ENCODE measurements around the gene ANKRD62.

ANKRD62 gene

DNA sequence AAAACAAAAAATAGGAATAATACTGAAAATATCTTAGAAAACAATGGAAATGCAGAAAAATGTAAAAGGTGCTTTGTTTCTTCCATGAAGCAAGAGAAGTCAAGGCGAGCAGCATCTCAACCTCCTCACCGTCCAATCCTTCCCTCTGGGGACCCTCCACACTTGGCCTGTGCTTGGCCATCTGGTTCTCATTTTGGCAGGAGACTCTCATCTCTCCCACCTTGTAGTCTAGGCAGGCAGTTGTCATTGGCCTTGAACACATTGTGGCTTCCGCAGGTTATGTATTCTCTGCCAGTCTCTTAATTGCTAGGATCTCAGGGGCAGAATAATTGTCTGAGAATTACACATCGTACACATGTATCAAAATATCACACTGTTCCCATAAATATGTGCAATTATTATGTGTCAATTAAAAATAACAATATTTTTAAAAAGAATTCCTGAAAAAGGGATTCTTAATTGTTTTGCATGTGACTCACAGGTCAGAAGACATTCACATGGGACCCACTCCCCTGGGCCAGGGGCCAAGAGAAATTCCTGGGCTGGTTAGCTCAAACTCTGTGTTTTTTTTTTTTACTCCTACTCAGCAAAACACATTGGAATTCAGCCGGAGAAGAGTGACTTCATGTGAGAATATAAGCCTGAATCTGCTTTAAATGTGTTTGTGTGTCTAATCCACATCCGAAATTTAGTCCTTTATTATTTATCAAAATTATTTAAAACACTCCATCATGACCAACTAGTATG, 14.0 kb upstream of the ANKRD62 start:
- H3K27ac ChIP-seq, result no peak overlapping the region
- H3K27me3 ChIP-seq (ENCODE audit: control insufficient read depth, insufficient read depth, low read length), result no peaks in the 10 kb centered on the region
- TF ChIP-seq, protein P1, sequence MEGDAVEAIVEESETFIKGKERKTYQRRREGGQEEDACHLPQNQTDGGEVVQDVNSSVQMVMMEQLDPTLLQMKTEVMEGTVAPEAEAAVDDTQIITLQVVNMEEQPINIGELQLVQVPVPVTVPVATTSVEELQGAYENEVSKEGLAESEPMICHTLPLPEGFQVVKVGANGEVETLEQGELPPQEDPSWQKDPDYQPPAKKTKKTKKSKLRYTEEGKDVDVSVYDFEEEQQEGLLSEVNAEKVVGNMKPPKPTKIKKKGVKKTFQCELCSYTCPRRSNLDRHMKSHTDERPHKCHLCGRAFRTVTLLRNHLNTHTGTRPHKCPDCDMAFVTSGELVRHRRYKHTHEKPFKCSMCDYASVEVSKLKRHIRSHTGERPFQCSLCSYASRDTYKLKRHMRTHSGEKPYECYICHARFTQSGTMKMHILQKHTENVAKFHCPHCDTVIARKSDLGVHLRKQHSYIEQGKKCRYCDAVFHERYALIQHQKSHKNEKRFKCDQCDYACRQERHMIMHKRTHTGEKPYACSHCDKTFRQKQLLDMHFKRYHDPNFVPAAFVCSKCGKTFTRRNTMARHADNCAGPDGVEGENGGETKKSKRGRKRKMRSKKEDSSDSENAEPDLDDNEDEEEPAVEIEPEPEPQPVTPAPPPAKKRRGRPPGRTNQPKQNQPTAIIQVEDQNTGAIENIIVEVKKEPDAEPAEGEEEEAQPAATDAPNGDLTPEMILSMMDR (IDR thresholded peaks at IDR 0.05), result no peak
- no peak overlapping the region for H3K9ac ChIP-seq
- no peak overlapping the region for H3K4me2 ChIP-seq (ENCODE audit: low read length)
- H3K36me3 ChIP-seq (ENCODE audit: control insufficient read depth, insufficient read depth, low read length), result no peaks in the 10 kb centered on the region
- H3K79me2 ChIP-seq, result no peaks in the 10 kb centered on the region
- no peaks in the 10 kb centered on the region for H3K4me1 ChIP-seq
- H3K4me3 ChIP-seq (ENCODE audit: low read depth, low read length), result no peak overlapping the region
- H2AFZ ChIP-seq, result no peak overlapping the region
- H3K9me3 ChIP-seq (ENCODE audit: control insufficient read depth, low read length), result no peaks in the 10 kb centered on the region

DNA sequence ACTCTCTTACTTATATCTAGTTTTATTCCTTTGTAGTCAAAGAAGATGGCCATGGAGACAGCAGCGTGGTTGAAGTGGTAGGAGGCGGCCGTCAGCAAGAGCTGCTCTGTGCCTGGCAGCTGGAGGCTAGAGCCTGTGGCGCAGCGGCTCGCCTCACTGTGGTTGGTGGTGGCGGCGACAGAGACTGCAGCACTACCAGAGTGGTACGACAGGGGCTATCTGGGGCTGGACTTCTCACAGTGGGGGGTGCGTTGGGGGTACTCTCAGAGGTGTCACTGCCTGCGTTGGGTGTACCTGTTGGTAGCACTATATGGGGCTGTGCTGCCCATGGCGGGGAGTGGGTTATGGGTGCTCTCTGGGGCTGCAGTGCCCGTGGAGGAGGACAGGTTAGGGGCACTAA, 8.5 kb upstream of the ANKRD62 start:
- Histone ChIP-seq H2AFZ (no peak overlapping the region), H3K4me2 (ENCODE audit: low read length) (no peak overlapping the region), H3K4me1 (no peaks in the 10 kb centered on the region), H3K79me2 (no peaks in the 10 kb centered on the region), H3K27me3 (ENCODE audit: control insufficient read depth, insufficient read depth, low read length) (no peaks in the 10 kb centered on the region), H3K4me3 (ENCODE audit: low read depth, low read length) (no peak overlapping the region), H3K36me3 (ENCODE audit: control insufficient read depth, insufficient read depth, low read length) (no peaks in the 10 kb centered on the region), H3K27ac (no peak overlapping the region), H3K9ac (no peak overlapping the region), H3K9me3 (ENCODE audit: control insufficient read depth, low read length) (no peaks in the 10 kb centered on the region)
- TF ChIP-seq, protein P1 (IDR thresholded peaks at IDR 0.05), result no peak

DNA sequence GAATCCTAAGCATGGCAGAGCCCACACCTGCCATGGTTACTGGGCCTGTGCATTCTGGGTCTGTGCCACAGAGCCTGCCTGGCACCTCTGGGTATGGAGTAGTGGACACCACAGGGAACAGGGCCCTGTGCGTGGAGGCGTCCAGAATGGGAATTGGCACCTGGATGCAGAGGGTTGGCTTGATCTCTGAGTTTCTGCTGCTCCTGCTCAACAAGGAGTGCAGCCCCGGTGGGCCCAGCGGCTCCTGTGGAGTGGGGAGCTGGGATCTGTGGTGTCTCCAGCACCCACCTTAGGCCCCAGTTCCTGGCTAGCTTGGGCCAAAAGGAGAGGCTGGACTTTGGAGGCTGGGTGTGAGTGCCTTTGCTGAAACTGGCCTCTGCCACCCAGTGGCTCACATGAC, 7.9 kb upstream of the ANKRD62 start:
- Histone ChIP-seq H3K4me1 (no peaks in the 10 kb centered on the region), H3K9ac (no peak overlapping the region), H3K79me2 (no peaks in the 10 kb centered on the region), H3K4me2 (ENCODE audit: low read length) (no peak overlapping the region), H2AFZ (no peak overlapping the region), H3K27me3 (ENCODE audit: control insufficient read depth, insufficient read depth, low read length) (no peaks in the 10 kb centered on the region), H3K4me3 (ENCODE audit: low read depth, low read length) (no peak overlapping the region), H3K27ac (no peak overlapping the region), H3K9me3 (ENCODE audit: control insufficient read depth, low read length) (no peaks in the 10 kb centered on the region), H3K36me3 (ENCODE audit: control insufficient read depth, insufficient read depth, low read length) (no peaks in the 10 kb centered on the region)
- TF ChIP-seq, protein P1 (IDR thresholded peaks at IDR 0.05), result no peak

DNA sequence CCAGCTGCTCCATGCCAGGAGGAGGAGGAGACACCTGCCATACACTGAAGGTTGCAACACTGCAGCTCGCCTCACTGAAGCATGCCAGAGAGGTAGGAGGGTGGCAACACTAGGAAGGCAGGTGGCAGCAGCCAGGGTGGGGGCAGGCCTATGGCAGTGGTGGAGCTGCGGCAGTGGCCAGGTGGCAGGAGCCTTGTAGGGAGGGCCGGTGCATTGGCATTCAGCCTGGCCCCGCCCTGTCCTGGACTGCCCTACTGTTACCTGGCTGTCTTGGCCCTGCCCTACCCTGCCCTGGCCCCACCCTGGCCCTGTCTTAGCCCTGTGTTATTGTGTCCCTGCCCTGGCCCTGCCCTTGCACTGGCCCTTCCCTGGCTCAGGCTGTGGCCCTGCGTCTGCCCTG, 7.4 kb upstream of the ANKRD62 start:
- Histone ChIP-seq H3K4me2 (ENCODE audit: low read length) (no peak overlapping the region), H3K27ac (no peak overlapping the region), H3K4me3 (ENCODE audit: low read depth, low read length) (no peak overlapping the region), H3K79me2 (no peaks in the 10 kb centered on the region), H3K36me3 (ENCODE audit: control insufficient read depth, insufficient read depth, low read length) (no peaks in the 10 kb centered on the region), H3K4me1 (no peaks in the 10 kb centered on the region), H2AFZ (peak overlapping the region; percentile 2), H3K27me3 (ENCODE audit: control insufficient read depth, insufficient read depth, low read length) (no peaks in the 10 kb centered on the region), H3K9me3 (ENCODE audit: control insufficient read depth, low read length) (no peaks in the 10 kb centered on the region), H3K9ac (no peak overlapping the region)
- TF ChIP-seq, protein P1 (IDR thresholded peaks at IDR 0.05), result no peak
